ENCODE results near the gene TMEM123. TPM values are rescaled to one million over a fixed set of nuclear protein-coding genes. Genes with fewer than 3 reads are reported as not detected.

Gene TMEM123
- polyA plus RNA-seq, 1 donor: 141 TPM

GRCh38 chr11:102464859-102465500 lies 12.4 kb upstream of the TMEM123 start:
- H3K4me1 ChIP-seq (ENCODE audit: control insufficient read depth, insufficient read depth, low read length): peaks cover 29% of the 10 kb centered on the region
- DNase-seq: no peak
- no peaks in the 10 kb centered on the region for H3K27me3 ChIP-seq (ENCODE audit: control insufficient read depth, insufficient read depth, low read length)
- no peak overlapping the region for H3K27ac ChIP-seq (ENCODE audit: low read length)
- H3K4me3 ChIP-seq (ENCODE audit: low read length): no peak overlapping the region
- H3K36me3 ChIP-seq (ENCODE audit: control insufficient read depth, insufficient read depth, low read length): no peaks in the 10 kb centered on the region
- 77% methylated on average over 2 of the region's 3 CpGs for WGBS (ENCODE audit: insufficient coverage, low lambda C conversion rate)
- H3K9me3 ChIP-seq (ENCODE audit: control insufficient read depth, low read depth, low read length): no peaks in the 10 kb centered on the region

- Histone ChIP-seq H3K27ac (ENCODE audit: low read length) (no peak overlapping the region), H3K4me1 (ENCODE audit: control insufficient read depth, insufficient read depth, low read length) (peaks cover 29% of the 10 kb centered on the region), H3K27me3 (ENCODE audit: control insufficient read depth, insufficient read depth, low read length) (no peaks in the 10 kb centered on the region), H3K4me3 (ENCODE audit: low read length) (no peak overlapping the region), H3K9me3 (ENCODE audit: control insufficient read depth, low read depth, low read length) (no peaks in the 10 kb centered on the region), H3K36me3 (ENCODE audit: control insufficient read depth, insufficient read depth, low read length) (no peaks in the 10 kb centered on the region)
- DNase-seq: no peak
- no CpG with 5 or more reads among the region's 9 CpGs for WGBS (ENCODE audit: insufficient coverage, low lambda C conversion rate)
Observed at GRCh38 chr11:102464037-102464436, 11.5 kb upstream of the TMEM123 start.

- no peak overlapping the region for H3K4me3 ChIP-seq (ENCODE audit: low read length)
- peak in 1 of 2 donors; percentile 70 for DNase-seq
- no peaks in the 10 kb centered on the region for H3K36me3 ChIP-seq (ENCODE audit: control insufficient read depth, insufficient read depth, low read length)
- peak overlapping the region; percentile 36 for H3K27ac ChIP-seq (ENCODE audit: low read length)
- peaks cover 20% of the 10 kb centered on the region for H3K4me1 ChIP-seq (ENCODE audit: control insufficient read depth, insufficient read depth, low read length)
- no peaks in the 10 kb centered on the region for H3K9me3 ChIP-seq (ENCODE audit: control insufficient read depth, low read depth, low read length)
- WGBS (ENCODE audit: insufficient coverage, low lambda C conversion rate): no CpG with 5 or more reads among the region's 4 CpGs
- no peaks in the 10 kb centered on the region for H3K27me3 ChIP-seq (ENCODE audit: control insufficient read depth, insufficient read depth, low read length)
Observed at GRCh38 chr11:102462610-102463009, 10.0 kb upstream of the TMEM123 start.

GRCh38 chr11:102459393-102459792 lies 6.8 kb upstream of the TMEM123 start:
- Histone ChIP-seq H3K27me3 (ENCODE audit: control insufficient read depth, insufficient read depth, low read length) (no peaks in the 10 kb centered on the region), H3K36me3 (ENCODE audit: control insufficient read depth, insufficient read depth, low read length) (no peaks in the 10 kb centered on the region), H3K4me3 (ENCODE audit: low read length) (no peak overlapping the region), H3K4me1 (ENCODE audit: control insufficient read depth, insufficient read depth, low read length) (peaks cover 10% of the 10 kb centered on the region), H3K9me3 (ENCODE audit: control insufficient read depth, low read depth, low read length) (no peaks in the 10 kb centered on the region), H3K27ac (ENCODE audit: low read length) (no peak overlapping the region)
- no peak for DNase-seq

GRCh38 chr11:102458548-102458947 lies 6.0 kb upstream of the TMEM123 start:
- Histone ChIP-seq H3K36me3 (ENCODE audit: control insufficient read depth, insufficient read depth, low read length) (no peaks in the 10 kb centered on the region), H3K27ac (ENCODE audit: low read length) (no peak overlapping the region), H3K4me3 (ENCODE audit: low read length) (no peak overlapping the region), H3K4me1 (ENCODE audit: control insufficient read depth, insufficient read depth, low read length) (peaks cover 13% of the 10 kb centered on the region), H3K9me3 (ENCODE audit: control insufficient read depth, low read depth, low read length) (no peaks in the 10 kb centered on the region), H3K27me3 (ENCODE audit: control insufficient read depth, insufficient read depth, low read length) (no peaks in the 10 kb centered on the region)
- 20% methylated on average over 1 of the region's 3 CpGs for WGBS (ENCODE audit: insufficient coverage, low lambda C conversion rate)
- no peak for DNase-seq

GRCh38 chr11:102457865-102458264 lies 5.3 kb upstream of the TMEM123 start:
- H3K27me3 ChIP-seq (ENCODE audit: control insufficient read depth, insufficient read depth, low read length): no peaks in the 10 kb centered on the region
- H3K36me3 ChIP-seq (ENCODE audit: control insufficient read depth, insufficient read depth, low read length): no peaks in the 10 kb centered on the region
- H3K4me1 ChIP-seq (ENCODE audit: control insufficient read depth, insufficient read depth, low read length): peaks cover 14% of the 10 kb centered on the region
- no peak overlapping the region for H3K27ac ChIP-seq (ENCODE audit: low read length)
- H3K4me3 ChIP-seq (ENCODE audit: low read length): no peak overlapping the region
- no peaks in the 10 kb centered on the region for H3K9me3 ChIP-seq (ENCODE audit: control insufficient read depth, low read depth, low read length)
- no peak for DNase-seq

GRCh38 chr11:102457056-102457677 lies 4.6 kb upstream of the TMEM123 start:
- H3K4me1 ChIP-seq (ENCODE audit: control insufficient read depth, insufficient read depth, low read length): peaks cover 11% of the 10 kb centered on the region
- H3K27ac ChIP-seq (ENCODE audit: low read length): no peak overlapping the region
- no peak overlapping the region for H3K4me3 ChIP-seq (ENCODE audit: low read length)
- H3K9me3 ChIP-seq (ENCODE audit: control insufficient read depth, low read depth, low read length): no peaks in the 10 kb centered on the region
- H3K36me3 ChIP-seq (ENCODE audit: control insufficient read depth, insufficient read depth, low read length): no peaks in the 10 kb centered on the region
- no peak for DNase-seq
- 100% methylated on average over 2 of the region's 3 CpGs for WGBS (ENCODE audit: insufficient coverage, low lambda C conversion rate)
- no peaks in the 10 kb centered on the region for H3K27me3 ChIP-seq (ENCODE audit: control insufficient read depth, insufficient read depth, low read length)

- Histone ChIP-seq H3K4me1 (ENCODE audit: control insufficient read depth, insufficient read depth, low read length) (peaks cover 7% of the 10 kb centered on the region), H3K27me3 (ENCODE audit: control insufficient read depth, insufficient read depth, low read length) (no peaks in the 10 kb centered on the region), H3K9me3 (ENCODE audit: control insufficient read depth, low read depth, low read length) (no peaks in the 10 kb centered on the region), H3K36me3 (ENCODE audit: control insufficient read depth, insufficient read depth, low read length) (no peaks in the 10 kb centered on the region), H3K4me3 (ENCODE audit: low read length) (no peak overlapping the region), H3K27ac (ENCODE audit: low read length) (no peak overlapping the region)
- no peak for DNase-seq
- WGBS (ENCODE audit: insufficient coverage, low lambda C conversion rate): no CpG with 5 or more reads among the region's 2 CpGs
Observed at GRCh38 chr11:102456381-102456780, 3.8 kb upstream of the TMEM123 start.

GRCh38 chr11:102453921-102454320 lies 1.4 kb upstream of the TMEM123 start:
- no peaks in the 10 kb centered on the region for H3K9me3 ChIP-seq (ENCODE audit: control insufficient read depth, low read depth, low read length)
- no peaks in the 10 kb centered on the region for H3K27me3 ChIP-seq (ENCODE audit: control insufficient read depth, insufficient read depth, low read length)
- H3K27ac ChIP-seq (ENCODE audit: low read length): no peak overlapping the region
- WGBS (ENCODE audit: insufficient coverage, low lambda C conversion rate): 100% methylated on average over 1 of the region's 3 CpGs
- peaks cover 11% of the 10 kb centered on the region for H3K4me1 ChIP-seq (ENCODE audit: control insufficient read depth, insufficient read depth, low read length)
- no peak for DNase-seq
- no peaks in the 10 kb centered on the region for H3K36me3 ChIP-seq (ENCODE audit: control insufficient read depth, insufficient read depth, low read length)
- no peak overlapping the region for H3K4me3 ChIP-seq (ENCODE audit: low read length)

- Histone ChIP-seq H3K9me3 (ENCODE audit: control insufficient read depth, low read depth, low read length) (no peaks in the 10 kb centered on the region), H3K4me1 (ENCODE audit: control insufficient read depth, insufficient read depth, low read length) (peaks cover 16% of the 10 kb centered on the region), H3K27ac (ENCODE audit: low read length) (peak overlapping the region; percentile 88), H3K36me3 (ENCODE audit: control insufficient read depth, insufficient read depth, low read length) (no peaks in the 10 kb centered on the region), H3K27me3 (ENCODE audit: control insufficient read depth, insufficient read depth, low read length) (no peaks in the 10 kb centered on the region), H3K4me3 (ENCODE audit: low read length) (peak overlapping the region; percentile 89)
- DNase-seq: no peak
- WGBS (ENCODE audit: insufficient coverage, low lambda C conversion rate): no CpG with 5 or more reads among the region's 8 CpGs
Observed at GRCh38 chr11:102453302-102453695, 734 bp upstream of the TMEM123 start.

All from large intestine (tissue), 3 donors.